Measurements from ENCODE around the gene MAN2A2. TPM values are rescaled to one million over a fixed set of nuclear protein-coding genes. Genes with fewer than 3 reads are reported as not detected.

The MAN2A2 gene
- polyA plus RNA-seq (2013, experiment 1 of 4), result 32.3 TPM
- 32.5 TPM for polyA plus RNA-seq (2013, experiment 2 of 4)
- polyA plus RNA-seq (2013, experiment 3 of 4), result 31.3 TPM
- 31.2 TPM for polyA plus RNA-seq (2013, experiment 4 of 4)

- peaks cover 3% of the 10 kb centered on the region for H3K36me3 ChIP-seq (ENCODE audit: control insufficient read depth, insufficient read depth, low read length)
These were observed at the start of gene MAN2A2 for GRCh38 chr15:90902840-90903732. Gene MAN2A2 (plus strand): TSS chr15:90903302. CDS start chr15:90904208, 906 bp downstream.

GRCh38 chr15:90855139-90855538, 48.0 kb upstream of the MAN2A2 start:
- no peak overlapping the region for H3K27ac ChIP-seq (ENCODE audit: insufficient read depth, low read depth, low read length, poor library complexity, severe bottlenecking)
- no peaks in the 10 kb centered on the region for H3K4me1 ChIP-seq (ENCODE audit: control insufficient read depth, insufficient read depth, low read length)
- H3K9me3 ChIP-seq (ENCODE audit: control insufficient read depth, low read length), result no peaks in the 10 kb centered on the region
- WGBS, 2 experiments, result 92 to 95% methylated on average over 9 of the region's 9 CpGs
- H3K27me3 ChIP-seq (ENCODE audit: control insufficient read depth, insufficient read depth, low read length, poor library complexity, severe bottlenecking), result no peaks in the 10 kb centered on the region
- H3K4me3 ChIP-seq (ENCODE audit: insufficient read depth, low read depth, low read length), result no peak overlapping the region
- H3K36me3 ChIP-seq (ENCODE audit: control insufficient read depth, insufficient read depth, low read length), result no peaks in the 10 kb centered on the region

More at GRCh38 chr15:90902840-90903732, at the start of gene MAN2A2:
- Histone ChIP-seq H3K27me3 (ENCODE audit: control insufficient read depth, insufficient read depth, low read length, poor library complexity, severe bottlenecking) (peaks cover 18% of the 10 kb centered on the region), H3K9me3 (ENCODE audit: control insufficient read depth, low read length) (no peaks in the 10 kb centered on the region), H3K27ac (ENCODE audit: insufficient read depth, low read depth, low read length, poor library complexity, severe bottlenecking) (no peak within 1 kb of the TSS), H3K4me1 (ENCODE audit: control insufficient read depth, insufficient read depth, low read length) (peaks cover 8% of the 10 kb centered on the region), H3K4me3 (ENCODE audit: insufficient read depth, low read depth, low read length) (peak within 1 kb of the TSS; percentile 68)
- 0 to 1% methylated on average over 81 of the region's 81 CpGs for WGBS, 2 experiments

GRCh38 chr15:90857337-90857736, 45.8 kb upstream of the MAN2A2 start:
- no peak overlapping the region for H3K4me3 ChIP-seq (ENCODE audit: insufficient read depth, low read depth, low read length)
- no peaks in the 10 kb centered on the region for H3K27me3 ChIP-seq (ENCODE audit: control insufficient read depth, insufficient read depth, low read length, poor library complexity, severe bottlenecking)
- H3K4me1 ChIP-seq (ENCODE audit: control insufficient read depth, insufficient read depth, low read length), result no peaks in the 10 kb centered on the region
- no peaks in the 10 kb centered on the region for H3K36me3 ChIP-seq (ENCODE audit: control insufficient read depth, insufficient read depth, low read length)
- 94 to 96% methylated on average over 8 of the region's 8 CpGs for WGBS, 2 experiments
- H3K27ac ChIP-seq (ENCODE audit: insufficient read depth, low read depth, low read length, poor library complexity, severe bottlenecking), result no peak overlapping the region
- no peaks in the 10 kb centered on the region for H3K9me3 ChIP-seq (ENCODE audit: control insufficient read depth, low read length)

- H3K4me1 ChIP-seq (ENCODE audit: control insufficient read depth, insufficient read depth, low read length), result no peaks in the 10 kb centered on the region
- H3K27me3 ChIP-seq (ENCODE audit: control insufficient read depth, insufficient read depth, low read length, poor library complexity, severe bottlenecking), result no peaks in the 10 kb centered on the region
- 95 to 97% methylated on average over 8 of the region's 8 CpGs for WGBS, 2 experiments
- no peaks in the 10 kb centered on the region for H3K36me3 ChIP-seq (ENCODE audit: control insufficient read depth, insufficient read depth, low read length)
- H3K9me3 ChIP-seq (ENCODE audit: control insufficient read depth, low read length), result no peaks in the 10 kb centered on the region
- no peak overlapping the region for H3K27ac ChIP-seq (ENCODE audit: insufficient read depth, low read depth, low read length, poor library complexity, severe bottlenecking)
- H3K4me3 ChIP-seq (ENCODE audit: insufficient read depth, low read depth, low read length), result no peak overlapping the region
These were observed 45.1 kb upstream of the MAN2A2 start for GRCh38 chr15:90857883-90858443.

GRCh38 chr15:90859234-90860131, 43.6 kb upstream of the MAN2A2 start:
- Histone ChIP-seq H3K9me3 (ENCODE audit: control insufficient read depth, low read length) (no peaks in the 10 kb centered on the region), H3K4me1 (ENCODE audit: control insufficient read depth, insufficient read depth, low read length) (no peaks in the 10 kb centered on the region), H3K27me3 (ENCODE audit: control insufficient read depth, insufficient read depth, low read length, poor library complexity, severe bottlenecking) (no peaks in the 10 kb centered on the region), H3K27ac (ENCODE audit: insufficient read depth, low read depth, low read length, poor library complexity, severe bottlenecking) (no peak overlapping the region), H3K4me3 (ENCODE audit: insufficient read depth, low read depth, low read length) (no peak overlapping the region), H3K36me3 (ENCODE audit: control insufficient read depth, insufficient read depth, low read length) (no peaks in the 10 kb centered on the region)
- WGBS, 2 experiments, result 49 to 50% methylated on average over 10 of the region's 10 CpGs

- Histone ChIP-seq H3K36me3 (ENCODE audit: control insufficient read depth, insufficient read depth, low read length) (no peaks in the 10 kb centered on the region), H3K9me3 (ENCODE audit: control insufficient read depth, low read length) (no peaks in the 10 kb centered on the region), H3K4me3 (ENCODE audit: insufficient read depth, low read depth, low read length) (no peak overlapping the region), H3K27me3 (ENCODE audit: control insufficient read depth, insufficient read depth, low read length, poor library complexity, severe bottlenecking) (no peaks in the 10 kb centered on the region), H3K27ac (ENCODE audit: insufficient read depth, low read depth, low read length, poor library complexity, severe bottlenecking) (no peak overlapping the region), H3K4me1 (ENCODE audit: control insufficient read depth, insufficient read depth, low read length) (no peaks in the 10 kb centered on the region)
- WGBS, 2 experiments, result 94 to 95% methylated on average over 7 of the region's 7 CpGs
These were observed 42.7 kb upstream of the MAN2A2 start for GRCh38 chr15:90860450-90860849.

- Histone ChIP-seq H3K4me1 (ENCODE audit: control insufficient read depth, insufficient read depth, low read length) (no peaks in the 10 kb centered on the region), H3K27me3 (ENCODE audit: control insufficient read depth, insufficient read depth, low read length, poor library complexity, severe bottlenecking) (no peaks in the 10 kb centered on the region), H3K36me3 (ENCODE audit: control insufficient read depth, insufficient read depth, low read length) (no peaks in the 10 kb centered on the region), H3K27ac (ENCODE audit: insufficient read depth, low read depth, low read length, poor library complexity, severe bottlenecking) (no peak overlapping the region), H3K4me3 (ENCODE audit: insufficient read depth, low read depth, low read length) (no peak overlapping the region), H3K9me3 (ENCODE audit: control insufficient read depth, low read length) (no peaks in the 10 kb centered on the region)
- WGBS, 2 experiments, result 95% methylated on average over 14 of the region's 14 CpGs
These were observed 42.0 kb upstream of the MAN2A2 start for GRCh38 chr15:90860942-90861675.

- WGBS, 2 experiments, result 92% methylated on average over 6 of the region's 6 CpGs
- no peaks in the 10 kb centered on the region for H3K4me1 ChIP-seq (ENCODE audit: control insufficient read depth, insufficient read depth, low read length)
- no peak overlapping the region for H3K4me3 ChIP-seq (ENCODE audit: insufficient read depth, low read depth, low read length)
- no peaks in the 10 kb centered on the region for H3K27me3 ChIP-seq (ENCODE audit: control insufficient read depth, insufficient read depth, low read length, poor library complexity, severe bottlenecking)
- no peaks in the 10 kb centered on the region for H3K36me3 ChIP-seq (ENCODE audit: control insufficient read depth, insufficient read depth, low read length)
- H3K27ac ChIP-seq (ENCODE audit: insufficient read depth, low read depth, low read length, poor library complexity, severe bottlenecking), result no peak overlapping the region
- H3K9me3 ChIP-seq (ENCODE audit: control insufficient read depth, low read length), result no peaks in the 10 kb centered on the region
These were observed 40.6 kb upstream of the MAN2A2 start for GRCh38 chr15:90862487-90862886.

GRCh38 chr15:90862964-90863778, 39.9 kb upstream of the MAN2A2 start:
- Histone ChIP-seq H3K9me3 (ENCODE audit: control insufficient read depth, low read length) (no peaks in the 10 kb centered on the region), H3K4me3 (ENCODE audit: insufficient read depth, low read depth, low read length) (no peak overlapping the region), H3K4me1 (ENCODE audit: control insufficient read depth, insufficient read depth, low read length) (no peaks in the 10 kb centered on the region), H3K27me3 (ENCODE audit: control insufficient read depth, insufficient read depth, low read length, poor library complexity, severe bottlenecking) (no peaks in the 10 kb centered on the region), H3K36me3 (ENCODE audit: control insufficient read depth, insufficient read depth, low read length) (no peaks in the 10 kb centered on the region), H3K27ac (ENCODE audit: insufficient read depth, low read depth, low read length, poor library complexity, severe bottlenecking) (no peak overlapping the region)
- 76 to 89% methylated on average over 5 of the region's 5 CpGs for WGBS, 2 experiments
